Nephron progenitor cell (in vitro differentiated cells): ENCODE data around the gene NR1D1.
A peak's percentile ranks its signal among the peaks of the same experiment; 100 is the strongest.

ENCODE experiments used
- DNase-seq: peaks from one replicate; pipeline ENCODE4 v3.0.0; 2021
- H3K27ac Mint-ChIP-seq: 2 replicates; pipeline ENCODE4 v1.8.0; 2021; ENCODE audit warnings: mild to moderate bottlenecking, moderate library complexity, mixed read lengths
- H3K27me3 Mint-ChIP-seq: 2 replicates; pipeline ENCODE4 v1.8.0; 2021; ENCODE audit warnings: mild to moderate bottlenecking, low read depth, mixed read lengths; ENCODE audit not compliant: poor library complexity
- H3K36me3 Mint-ChIP-seq: 2 replicates; pipeline ENCODE4 v1.8.0; 2021; ENCODE audit warnings: low read depth, mixed read lengths
- H3K4me1 Mint-ChIP-seq: 2 replicates; pipeline ENCODE4 v1.8.0; 2021; ENCODE audit warnings: mixed read lengths
- H3K4me3 Mint-ChIP-seq: 2 replicates; pipeline ENCODE4 v1.8.0; 2021; ENCODE audit warnings: mild to moderate bottlenecking, moderate library complexity, mixed read lengths
- H3K9me3 Mint-ChIP-seq: 2 replicates; pipeline ENCODE4 v1.8.0; 2021; ENCODE audit warnings: mild to moderate bottlenecking, moderate library complexity, mixed read lengths
- TF ChIP-seq, protein P1 (sequence below): fragments of 200-600 bp; sonication (generic); IDR thresholded peaks from 2 replicates; pipeline ENCODE4 v1.5.0; 2021; ENCODE audit warnings: antibody characterized with exemption

NR1D1 gene

DNA sequence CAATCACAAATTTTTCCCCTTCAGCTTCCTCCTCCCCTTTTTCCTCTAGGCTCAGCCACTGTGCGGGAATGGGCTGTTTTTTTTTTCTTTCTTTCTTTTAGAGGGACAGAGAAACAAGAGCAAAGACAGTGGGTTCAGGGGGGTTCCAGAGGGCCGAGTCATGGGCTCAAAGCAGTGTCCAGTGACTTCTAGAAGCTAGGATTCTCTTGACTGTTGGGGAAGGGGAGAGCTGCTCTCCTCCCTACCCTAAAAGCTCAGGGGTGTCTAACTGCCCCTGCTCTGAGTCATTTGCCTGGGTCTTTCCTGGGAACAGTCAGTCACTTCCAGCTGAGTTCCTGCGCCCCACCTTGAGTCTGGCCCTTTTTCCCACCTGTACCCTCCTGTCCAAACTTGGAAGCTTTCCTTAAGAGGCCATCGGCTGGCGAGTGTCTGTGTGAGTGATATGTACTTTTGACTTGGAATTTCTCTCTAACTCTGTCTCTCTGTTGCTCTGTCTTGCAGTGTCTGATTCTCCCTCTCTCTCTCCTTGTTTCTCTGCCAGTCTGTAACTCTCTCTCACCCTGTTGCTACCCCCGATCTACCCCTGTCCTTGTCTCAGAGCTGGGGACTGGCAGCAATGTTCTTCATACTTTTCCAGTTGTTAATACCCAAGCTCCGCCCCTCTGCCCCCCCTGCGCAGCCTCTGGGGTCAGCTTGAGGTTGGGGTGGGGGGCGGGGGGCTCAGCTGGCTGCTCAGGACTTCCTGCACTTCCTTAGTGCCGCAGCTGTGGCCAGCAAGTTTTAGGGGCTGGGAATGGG, 35.2 kb downstream of the NR1D1 start:
- Mint-ChIP-seq H3K9me3 (no peaks in the 10 kb centered on the region), H3K27ac (peak overlapping the region; percentile 84)
- peak; percentile 72 for DNase-seq

DNA sequence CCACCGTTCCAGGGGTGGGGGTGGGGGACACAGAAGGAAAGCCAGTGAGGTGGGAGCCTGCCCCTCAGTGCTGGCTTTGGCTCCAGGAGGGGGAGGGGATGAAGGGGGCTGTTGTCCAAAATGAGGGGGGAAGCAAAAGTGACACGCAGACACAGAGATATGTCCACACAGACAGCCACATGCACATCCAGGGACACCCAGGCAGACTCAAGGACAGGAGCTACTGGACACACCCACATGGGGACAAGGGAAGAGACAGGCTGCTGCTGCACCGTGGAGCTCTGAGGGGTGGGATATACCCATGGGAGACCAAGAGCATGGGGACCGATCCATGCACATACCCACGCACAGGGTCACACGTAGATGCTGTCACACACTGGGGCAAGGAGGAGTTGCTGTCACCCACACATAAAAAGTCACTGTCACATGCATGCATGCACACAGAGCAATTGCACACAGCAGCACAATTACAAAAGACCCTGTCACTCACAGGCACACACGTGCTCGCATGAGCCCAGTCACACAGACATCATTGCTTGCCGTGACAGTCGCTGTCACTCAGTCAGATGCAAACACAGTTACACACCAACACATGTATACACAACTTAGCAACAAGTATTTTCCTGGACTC, 36.4 kb downstream of the NR1D1 start:
- Mint-ChIP-seq H3K4me3 (peak overlapping the region; percentile 96), H3K27ac (no peak overlapping the region), H3K4me1 (peaks cover 81% of the 10 kb centered on the region), H3K27me3 (peaks cover 26% of the 10 kb centered on the region), H3K36me3 (no peaks in the 10 kb centered on the region), H3K9me3 (no peaks in the 10 kb centered on the region)
- TF ChIP-seq, protein P1, sequence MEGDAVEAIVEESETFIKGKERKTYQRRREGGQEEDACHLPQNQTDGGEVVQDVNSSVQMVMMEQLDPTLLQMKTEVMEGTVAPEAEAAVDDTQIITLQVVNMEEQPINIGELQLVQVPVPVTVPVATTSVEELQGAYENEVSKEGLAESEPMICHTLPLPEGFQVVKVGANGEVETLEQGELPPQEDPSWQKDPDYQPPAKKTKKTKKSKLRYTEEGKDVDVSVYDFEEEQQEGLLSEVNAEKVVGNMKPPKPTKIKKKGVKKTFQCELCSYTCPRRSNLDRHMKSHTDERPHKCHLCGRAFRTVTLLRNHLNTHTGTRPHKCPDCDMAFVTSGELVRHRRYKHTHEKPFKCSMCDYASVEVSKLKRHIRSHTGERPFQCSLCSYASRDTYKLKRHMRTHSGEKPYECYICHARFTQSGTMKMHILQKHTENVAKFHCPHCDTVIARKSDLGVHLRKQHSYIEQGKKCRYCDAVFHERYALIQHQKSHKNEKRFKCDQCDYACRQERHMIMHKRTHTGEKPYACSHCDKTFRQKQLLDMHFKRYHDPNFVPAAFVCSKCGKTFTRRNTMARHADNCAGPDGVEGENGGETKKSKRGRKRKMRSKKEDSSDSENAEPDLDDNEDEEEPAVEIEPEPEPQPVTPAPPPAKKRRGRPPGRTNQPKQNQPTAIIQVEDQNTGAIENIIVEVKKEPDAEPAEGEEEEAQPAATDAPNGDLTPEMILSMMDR = no peak
- DNase-seq = no peak

More for the DNA sequence above, 35.2 kb downstream of the NR1D1 start:
- Mint-ChIP-seq H3K4me1 (peaks cover 88% of the 10 kb centered on the region), H3K4me3 (peak overlapping the region; percentile 96), H3K27me3 (peaks cover 20% of the 10 kb centered on the region), H3K36me3 (no peaks in the 10 kb centered on the region)
- TF ChIP-seq, protein P1 = no peak

DNA sequence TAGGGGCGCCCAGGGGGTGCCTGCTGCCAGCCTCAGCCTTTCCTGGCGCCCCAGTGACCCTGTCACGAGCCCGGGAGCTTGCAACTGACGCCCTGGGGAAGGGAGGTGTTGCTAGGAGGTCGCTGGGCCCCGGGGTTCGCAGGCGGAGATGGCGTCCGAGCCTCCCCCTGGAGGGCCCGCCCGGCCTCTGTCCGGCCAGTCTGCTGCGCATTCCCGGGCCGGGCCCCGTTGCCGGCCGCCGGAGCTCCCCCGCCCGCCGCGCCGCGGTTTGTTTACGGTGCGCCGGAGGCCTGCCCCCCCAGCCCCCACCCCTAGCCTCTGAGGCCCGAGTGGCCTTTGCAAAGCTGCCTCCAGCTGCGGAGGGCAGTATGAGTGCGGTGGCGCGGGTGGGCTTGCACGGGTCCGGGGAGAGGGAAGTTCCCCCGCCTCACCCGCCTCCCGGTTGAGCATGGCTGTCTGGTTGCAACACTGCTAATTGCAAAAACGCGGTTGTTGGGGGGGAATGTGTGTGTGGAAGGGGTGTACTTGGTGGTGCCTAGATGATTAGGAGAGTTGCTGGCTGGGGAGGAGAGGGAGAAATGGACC, 37.1 kb downstream of the NR1D1 start:
- TF ChIP-seq, protein P1 = no peak
- H3K4me1 Mint-ChIP-seq = peaks cover 76% of the 10 kb centered on the region
- no peak overlapping the region for H3K27ac Mint-ChIP-seq
- DNase-seq = peak; percentile 69
- no peaks in the 10 kb centered on the region for H3K9me3 Mint-ChIP-seq
- H3K27me3 Mint-ChIP-seq = peaks cover 27% of the 10 kb centered on the region
- H3K36me3 Mint-ChIP-seq = no peaks in the 10 kb centered on the region
- H3K4me3 Mint-ChIP-seq = peak overlapping the region; percentile 96

DNA sequence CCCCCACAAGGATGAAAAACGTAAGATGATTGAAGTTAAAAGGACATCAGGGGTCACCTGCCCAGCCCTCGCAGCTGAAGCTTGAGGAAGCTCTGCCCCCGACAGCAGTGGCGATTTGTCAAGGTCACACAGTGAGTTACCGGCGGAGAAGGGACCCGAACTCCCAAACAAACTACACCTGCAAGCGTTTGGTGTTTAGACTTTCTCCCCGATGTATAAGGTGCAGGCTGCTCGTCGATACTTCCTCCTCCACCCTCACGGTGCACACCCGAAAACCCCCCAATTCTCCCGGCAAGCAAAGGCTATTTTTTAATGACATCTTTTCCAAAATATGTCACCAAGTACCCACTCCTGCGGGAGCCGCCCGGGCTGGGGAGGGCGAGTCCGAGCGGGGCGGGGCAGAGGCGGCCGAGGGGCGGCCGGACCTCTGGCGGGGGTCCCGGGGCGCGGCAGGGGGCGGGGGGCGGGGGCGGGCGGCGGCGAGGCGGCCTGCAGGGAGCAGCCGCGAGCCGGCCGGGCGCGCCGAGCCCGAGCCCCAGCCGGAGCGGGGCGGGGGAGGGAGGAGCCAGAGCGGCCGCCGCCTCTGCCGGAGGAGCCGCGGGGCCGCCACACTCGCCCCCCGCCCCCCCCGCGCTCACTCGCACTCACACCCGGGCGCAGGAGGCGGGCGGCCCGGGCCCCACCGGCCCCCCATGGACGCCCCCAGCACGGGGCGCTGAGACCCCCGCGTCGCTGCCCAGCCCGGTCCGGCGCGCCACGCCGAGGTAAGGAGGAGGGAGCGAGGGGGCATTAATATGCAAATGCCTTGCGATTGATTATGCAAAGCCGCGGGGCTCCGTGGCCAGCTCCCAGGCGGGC, 37.8 kb downstream of the NR1D1 start, which contains the start of gene THRA:
THRA (plus strand) TSS at position 637 of the 858 bp plus-strand sequence. CDS start 11,524 bp downstream, outside the sequence.
- peak; percentile 80 for DNase-seq
- Mint-ChIP-seq H3K4me1 (peaks cover 71% of the 10 kb centered on the region), H3K9me3 (no peaks in the 10 kb centered on the region), H3K4me3 (peak within 1 kb of the TSS; percentile 96), H3K27ac (no peak within 1 kb of the TSS), H3K36me3 (no peaks in the 10 kb centered on the region), H3K27me3 (peaks cover 34% of the 10 kb centered on the region)
- TF ChIP-seq, protein P1 = no peak

DNA sequence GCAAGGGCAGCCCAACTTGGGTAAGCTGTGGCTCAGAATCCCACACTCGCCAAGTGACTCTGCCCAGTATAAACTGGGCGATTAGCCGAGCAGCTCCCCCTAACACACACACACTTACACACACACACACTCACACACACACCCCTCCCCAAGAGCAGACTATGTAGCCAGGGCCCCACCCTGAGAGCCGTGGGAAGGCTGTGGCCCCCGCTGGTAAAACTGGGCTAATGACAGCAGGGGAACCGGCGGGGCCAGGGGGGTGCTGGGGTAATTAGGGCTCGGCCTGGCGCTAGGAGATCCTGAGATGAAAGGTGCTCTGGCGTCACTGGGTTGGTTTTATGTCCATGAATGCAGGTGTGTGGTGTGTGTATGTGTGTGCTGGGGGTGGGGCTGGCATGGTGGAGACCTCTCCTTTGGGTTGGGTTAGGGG, 38.8 kb downstream of the NR1D1 start:
- H3K36me3 Mint-ChIP-seq = no peaks in the 10 kb centered on the region
- no peaks in the 10 kb centered on the region for H3K9me3 Mint-ChIP-seq
- H3K27me3 Mint-ChIP-seq = peaks cover 37% of the 10 kb centered on the region
- H3K27ac Mint-ChIP-seq = no peak overlapping the region
- peaks cover 62% of the 10 kb centered on the region for H3K4me1 Mint-ChIP-seq
- TF ChIP-seq, protein P1 = no peak
- H3K4me3 Mint-ChIP-seq = peak overlapping the region; percentile 83
- DNase-seq = no peak
